Fibroblast of upper back skin (primary cell): ENCODE measurements around the gene CDK8.

Experiments
- DNase-seq: peaks from one replicate; pipeline ENCODE4 v3.0.0-alpha.2; 2013

Gene CDK8

DNA sequence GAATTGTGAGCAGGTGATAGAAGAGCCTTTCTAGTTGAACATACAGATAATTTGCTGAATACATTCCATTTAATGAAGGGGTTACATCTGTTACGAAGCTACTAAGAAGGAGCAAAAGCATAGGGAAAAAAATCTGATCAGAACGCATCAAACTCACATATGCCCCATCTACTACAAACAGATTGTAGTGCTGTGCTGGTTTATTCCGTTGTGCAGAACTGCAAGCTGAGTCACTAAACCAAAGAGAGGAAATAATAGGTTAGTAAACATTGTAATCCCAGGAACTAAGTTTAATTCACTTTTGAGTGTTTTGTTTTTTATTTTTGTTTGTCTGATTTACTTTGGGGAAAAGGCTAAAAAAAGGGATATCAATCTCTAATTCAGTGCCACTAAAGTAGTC is 136.3 kb downstream of the CDK8 start:
- DNase-seq = no peak

DNA sequence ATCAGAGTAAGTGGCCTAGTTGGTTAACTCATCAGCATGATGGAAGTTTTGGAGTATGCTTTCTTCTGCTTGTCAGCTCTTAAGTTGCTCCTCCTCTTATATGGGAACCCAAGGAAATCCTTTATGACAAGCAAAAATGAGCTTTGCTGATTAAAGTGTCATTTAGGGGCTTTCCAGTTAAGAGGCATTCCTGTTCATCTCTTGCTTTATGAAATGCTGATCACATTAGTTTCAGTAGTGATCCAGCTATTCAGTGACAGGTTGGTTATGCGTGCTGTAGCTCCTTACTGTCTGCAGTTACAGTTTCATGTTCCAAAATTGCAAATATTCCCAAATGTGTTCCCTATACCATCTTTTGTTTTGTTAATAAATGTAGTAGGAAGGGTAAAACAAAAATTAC is 146.6 kb downstream of the CDK8 start:
- DNase-seq = no peak

DNA sequence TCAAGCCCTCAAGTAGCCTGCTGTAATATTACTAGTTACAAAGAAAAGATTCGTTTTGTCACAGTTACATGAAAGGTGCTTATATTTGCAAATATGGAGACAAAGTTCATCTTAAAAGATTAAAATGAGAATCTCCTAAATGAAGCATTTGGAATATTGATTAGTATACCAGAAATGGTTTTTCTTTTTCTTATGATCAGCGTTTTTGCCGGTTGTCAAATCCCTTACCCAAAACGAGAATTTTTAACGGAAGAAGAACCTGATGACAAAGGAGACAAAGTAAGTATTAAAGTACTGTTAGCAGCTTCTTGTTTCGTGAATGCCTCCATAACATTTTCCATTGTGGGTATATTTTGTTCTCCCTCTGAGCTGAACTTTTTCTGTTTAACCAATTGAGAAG is 147.1 kb downstream of the CDK8 start:
- DNase-seq = no peak

DNA sequence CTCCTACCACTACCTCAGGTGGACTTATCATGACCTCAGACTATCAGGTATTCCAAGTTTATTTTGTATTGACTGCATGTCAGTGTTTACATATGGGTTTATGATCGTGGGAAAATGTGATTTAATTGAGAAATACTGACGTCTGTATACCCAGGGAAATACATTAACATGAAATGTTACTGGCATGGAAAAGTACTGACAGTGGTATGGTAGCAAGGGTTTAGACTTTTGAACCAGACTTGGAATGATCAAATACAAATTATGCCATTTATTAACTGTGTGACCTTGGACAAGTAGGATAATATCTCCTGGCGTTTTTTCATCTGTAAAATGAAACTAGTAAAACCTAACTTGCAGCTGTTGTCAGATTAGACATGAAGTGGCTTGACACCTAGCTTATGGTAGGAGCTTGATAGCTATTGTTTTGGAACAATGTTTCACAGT is 147.7 kb downstream of the CDK8 start:
- DNase-seq = no peak

DNA sequence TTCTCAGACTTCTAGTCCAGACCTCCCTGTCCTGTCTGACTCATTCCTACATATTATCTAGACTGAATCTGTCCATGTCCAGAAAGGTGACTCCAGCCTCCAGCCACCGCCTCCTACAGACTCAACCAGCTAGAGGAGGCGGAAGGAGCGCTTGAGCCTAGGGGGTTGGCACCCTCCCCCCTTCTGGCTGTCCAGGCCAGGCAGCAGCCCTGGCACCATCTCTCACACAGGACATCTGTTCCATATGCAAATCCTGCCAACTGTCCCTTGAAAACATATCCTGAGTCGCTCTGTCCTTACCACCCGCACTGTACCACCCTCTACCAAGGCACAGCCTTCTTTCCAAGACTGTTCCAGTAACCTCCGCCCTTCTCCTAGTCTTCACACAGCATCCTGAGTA is 152.9 kb downstream of the CDK8 start:
- no peak for DNase-seq

DNA sequence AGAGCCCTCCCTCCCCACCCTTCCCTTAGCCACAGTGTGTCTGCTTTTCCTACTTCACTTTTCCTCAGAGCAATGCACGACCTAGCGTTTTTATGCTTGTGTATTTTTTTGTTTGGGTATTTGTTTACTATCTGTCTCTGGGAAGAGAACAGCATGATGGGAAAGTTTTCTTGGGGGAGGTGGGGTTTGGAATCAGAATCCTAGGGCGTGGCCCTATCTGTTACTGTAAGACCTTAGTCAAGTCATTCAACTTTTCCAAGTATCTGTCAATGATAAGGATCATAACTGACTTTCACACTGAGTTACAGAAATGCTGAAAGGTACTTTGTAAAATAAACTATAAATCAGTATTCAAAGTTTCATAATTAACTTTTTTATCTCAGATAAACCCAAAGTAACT is 157.3 kb downstream of the CDK8 start:
- DNase-seq = no peak

DNA sequence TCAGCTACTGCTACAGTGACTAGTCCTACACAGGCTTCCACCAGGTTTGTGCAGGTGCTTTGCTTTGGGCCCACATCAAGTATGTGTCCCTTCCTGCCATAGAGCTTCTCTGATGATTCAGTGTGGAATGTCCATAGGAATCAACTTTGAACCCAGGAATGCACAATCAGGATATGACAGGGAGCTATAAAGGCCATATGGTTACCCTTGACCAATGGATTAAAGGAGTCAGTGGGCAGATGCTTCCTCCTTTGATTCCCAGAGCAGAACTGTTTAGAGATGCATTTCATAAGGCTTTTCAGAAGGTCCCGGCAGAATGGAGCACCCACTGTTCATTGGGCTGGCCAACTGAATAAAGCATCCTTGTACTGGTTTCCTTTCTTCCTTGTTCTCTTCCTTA is 158.3 kb downstream of the CDK8 start:
- DNase-seq = no peak

DNA sequence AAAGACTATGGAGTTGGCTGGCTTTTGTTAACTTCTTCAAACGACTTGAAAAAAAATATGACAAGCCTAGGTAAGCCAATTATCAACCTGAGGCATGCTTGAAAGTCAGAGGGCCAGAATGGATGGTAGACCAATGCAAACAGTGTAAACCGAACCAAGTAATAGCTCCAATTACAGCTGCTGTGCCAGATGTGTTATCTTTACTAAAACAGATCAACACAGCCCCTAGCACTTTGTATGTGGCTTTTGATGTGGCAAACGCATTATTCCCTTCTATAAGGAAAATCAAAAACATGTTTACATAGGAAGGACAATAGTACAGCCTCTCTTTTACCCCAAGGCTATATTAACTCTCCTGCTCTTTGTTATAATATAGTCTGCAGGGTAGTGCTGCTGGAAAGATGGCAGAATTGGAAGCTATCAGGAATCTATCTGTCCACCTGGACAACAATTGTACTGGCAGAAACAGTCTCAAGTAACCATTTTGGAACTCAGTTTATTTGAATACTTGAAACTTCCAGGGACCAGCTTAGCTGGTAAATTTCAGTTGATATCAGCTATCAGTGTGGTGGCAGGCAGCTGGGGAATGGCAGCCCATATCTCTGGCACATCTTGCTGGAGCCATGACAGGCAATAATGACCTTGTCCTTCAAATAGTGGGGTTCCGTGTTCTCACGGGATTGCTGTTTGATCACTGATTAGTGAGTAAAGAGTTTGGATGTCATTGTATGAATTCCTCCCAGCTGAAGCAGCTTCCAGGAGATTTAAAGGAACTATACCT is 159.2 kb downstream of the CDK8 start:
- no peak for DNase-seq

DNA sequence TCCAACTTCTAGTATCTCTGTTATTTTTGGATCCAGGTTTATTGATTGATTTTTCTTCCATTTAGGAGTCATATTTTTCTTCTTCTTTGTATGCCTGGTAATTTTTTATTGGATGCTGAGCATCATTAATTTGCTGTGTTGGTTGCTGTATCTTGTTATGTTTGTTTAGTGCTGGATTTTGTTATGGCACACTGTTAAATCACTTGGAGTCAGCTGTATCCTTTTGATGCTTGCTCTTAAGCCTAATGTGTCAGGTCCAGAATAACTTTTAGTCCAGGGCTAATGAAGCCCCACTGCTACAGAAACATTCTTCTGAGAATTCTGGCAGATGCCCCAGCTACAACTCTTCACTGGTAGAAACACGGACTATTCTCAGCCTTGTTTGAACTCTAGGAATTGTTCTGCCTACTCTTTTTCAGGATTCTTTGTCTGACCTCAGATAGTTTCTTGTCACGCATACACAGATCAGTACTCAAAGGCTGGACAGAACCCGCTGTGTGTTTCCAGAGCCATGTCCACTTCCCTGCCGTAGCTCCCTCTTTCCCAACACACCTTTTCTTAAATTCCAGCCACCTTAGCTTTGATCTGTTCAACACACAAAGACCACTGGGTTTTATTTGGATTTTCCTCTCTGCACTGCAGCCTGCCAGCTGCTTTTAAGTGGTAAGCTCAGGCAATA is 166.5 kb downstream of the CDK8 start:
- peak; percentile 2 for DNase-seq

DNA sequence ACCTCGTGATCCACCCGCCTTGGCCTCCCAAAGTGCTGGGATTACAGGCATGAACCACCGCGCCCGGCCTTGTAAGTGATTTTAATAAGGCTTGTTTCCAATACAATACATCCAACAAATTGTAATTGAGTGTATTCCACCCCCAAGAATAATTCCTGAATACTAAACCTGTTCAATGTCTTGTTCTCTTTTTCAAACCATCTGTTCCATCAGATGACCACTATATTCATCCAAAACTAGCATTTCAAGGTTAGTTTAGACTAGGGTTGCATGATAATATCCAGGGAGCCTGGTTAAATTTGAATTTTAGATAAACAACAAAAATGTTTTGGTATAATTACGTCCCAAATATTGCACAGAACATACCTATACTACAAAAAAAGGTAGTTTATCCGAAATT is 168.1 kb downstream of the CDK8 start:
- DNase-seq = no peak

DNA sequence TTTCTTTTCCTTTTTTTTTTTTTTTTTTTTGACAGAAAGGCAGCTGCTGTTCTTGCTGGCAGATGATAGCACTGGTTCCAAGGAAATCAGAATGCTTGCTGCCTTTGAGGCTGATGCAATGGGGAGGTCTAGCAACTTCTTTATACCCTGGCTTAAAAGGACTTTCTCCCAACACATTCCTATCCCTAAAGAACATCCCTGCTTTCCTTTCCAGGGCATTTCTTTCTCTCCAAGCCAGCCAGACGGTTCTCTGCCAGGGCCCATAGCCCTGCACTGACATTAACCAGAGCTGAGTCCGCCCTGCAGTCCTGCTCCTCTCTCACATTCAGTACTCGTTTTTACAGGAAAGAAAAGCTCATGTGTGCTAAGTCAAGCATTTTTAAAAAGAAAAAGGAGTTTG is 169.7 kb downstream of the CDK8 start:
- peak; percentile 59 for DNase-seq

DNA sequence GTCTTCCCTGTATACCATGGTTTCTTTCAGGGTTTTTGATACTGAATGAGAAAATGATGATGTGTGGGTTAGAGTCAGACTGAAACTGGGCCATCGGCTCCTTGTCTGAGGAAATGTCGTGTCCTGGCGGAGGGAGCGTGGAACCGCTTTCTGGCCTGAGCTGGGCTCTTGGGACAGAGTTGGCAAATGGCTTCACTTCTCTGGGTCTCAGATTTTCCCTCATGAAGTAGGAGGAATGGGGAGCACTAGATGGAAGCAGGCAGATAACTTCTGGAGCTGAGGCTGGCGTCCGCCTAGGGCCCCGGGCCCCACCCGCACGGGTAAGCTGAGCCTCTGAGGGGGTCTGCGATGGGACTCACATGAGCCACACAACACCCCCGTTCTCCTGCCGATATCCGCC is 170.3 kb downstream of the CDK8 start:
- DNase-seq = no peak

DNA sequence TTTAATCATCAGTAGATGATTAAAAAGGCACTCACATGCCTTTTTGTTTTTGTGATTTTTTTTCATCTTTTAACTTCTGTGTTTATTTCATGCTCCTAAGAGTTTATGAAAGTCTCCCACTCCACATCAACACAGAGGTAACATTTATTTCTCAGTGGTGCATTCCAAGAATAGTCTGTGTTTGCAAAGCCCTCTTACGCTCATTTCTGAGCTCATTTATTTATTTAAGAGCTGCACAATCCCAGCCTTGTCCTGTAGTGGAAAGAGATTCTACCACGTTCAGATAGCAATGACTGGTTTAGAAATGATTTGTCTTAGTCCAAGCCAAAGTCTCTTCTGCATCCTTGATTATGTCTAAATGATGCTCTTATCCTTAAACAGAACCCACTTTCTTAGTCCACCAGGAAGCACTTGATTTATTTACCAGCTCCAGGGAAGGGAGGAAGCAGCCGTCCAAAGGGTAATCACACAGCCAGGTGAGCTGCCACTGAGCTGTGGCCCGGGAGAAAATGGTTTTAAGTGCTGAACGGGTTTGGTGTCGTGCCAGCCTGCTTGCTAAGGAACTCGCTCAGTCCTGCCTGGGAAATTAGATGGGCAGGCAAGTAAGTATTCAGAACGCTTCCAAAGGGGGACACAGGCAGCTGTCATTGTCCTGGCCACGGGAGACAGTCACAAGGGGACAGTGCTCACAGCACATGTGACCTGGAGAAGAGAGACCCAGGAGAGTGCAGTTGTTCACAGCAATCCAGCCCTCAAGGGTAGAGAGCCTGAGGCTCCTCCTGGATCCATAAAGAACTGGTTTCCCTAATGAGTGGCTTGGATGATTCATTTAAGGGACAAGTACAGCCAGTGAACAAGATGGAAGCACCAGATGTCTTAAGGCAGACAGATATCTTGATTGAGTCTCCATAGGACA is 171.8 kb downstream of the CDK8 start:
- DNase-seq = peak; percentile 9

DNA sequence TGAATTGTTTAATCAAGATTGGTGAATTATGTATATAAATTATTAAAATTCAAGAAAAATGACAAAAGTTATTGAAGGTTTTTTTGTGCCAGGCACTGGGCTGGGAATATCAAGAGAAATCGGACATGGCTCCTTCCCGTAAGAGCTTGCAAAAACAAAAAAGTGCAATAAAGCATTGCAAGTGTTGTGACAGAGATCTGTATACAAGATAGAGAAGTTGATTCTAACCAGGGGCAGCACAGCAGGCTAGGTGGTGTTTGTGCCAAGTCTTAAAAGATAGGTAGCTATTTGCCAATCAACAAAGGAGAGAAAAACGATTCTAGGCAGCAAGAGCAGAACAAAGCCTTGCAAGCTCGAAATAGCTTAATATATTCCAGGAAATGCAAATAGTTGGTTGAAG is 179.8 kb downstream of the CDK8 start:
- no peak for DNase-seq

DNA sequence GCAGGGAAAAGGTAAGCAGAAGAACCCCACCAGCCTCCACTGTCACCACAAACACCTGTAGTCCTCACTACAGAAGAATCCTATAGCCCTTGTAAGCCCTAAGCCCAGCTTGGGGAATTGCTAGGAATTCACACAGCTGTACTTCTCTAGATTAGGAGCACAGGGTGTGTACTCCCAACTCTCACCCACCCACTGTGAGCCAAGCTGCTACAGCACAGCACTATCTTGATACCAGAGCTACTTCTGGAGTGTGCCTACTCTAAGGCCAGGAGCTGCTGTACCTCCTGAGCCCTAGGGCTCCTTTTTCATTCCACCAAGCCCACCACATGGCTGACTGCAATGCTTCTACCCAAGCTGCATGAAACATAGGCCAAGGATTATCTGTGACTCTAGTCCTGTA is 181.2 kb downstream of the CDK8 start:
- DNase-seq = no peak

DNA sequence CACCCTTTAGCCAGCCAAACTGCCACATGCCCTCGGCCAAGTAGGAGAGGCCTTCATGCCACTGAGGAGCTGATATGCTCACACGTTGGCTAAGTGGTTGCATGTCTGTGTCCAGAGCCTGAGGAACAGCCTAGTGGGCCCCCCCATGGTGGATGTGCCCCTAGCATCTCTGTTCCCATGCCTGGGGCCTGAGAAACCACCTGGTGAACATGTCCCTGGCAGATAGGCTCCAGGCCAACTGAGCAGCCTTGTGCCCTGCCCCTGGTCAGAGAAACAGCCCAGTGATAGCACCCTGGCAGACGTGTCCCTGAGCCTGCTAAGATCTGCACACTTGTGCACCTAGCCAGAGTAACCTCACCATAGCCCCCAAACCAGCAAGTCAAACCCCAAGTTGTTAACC is 181.7 kb downstream of the CDK8 start:
- no peak for DNase-seq

DNA sequence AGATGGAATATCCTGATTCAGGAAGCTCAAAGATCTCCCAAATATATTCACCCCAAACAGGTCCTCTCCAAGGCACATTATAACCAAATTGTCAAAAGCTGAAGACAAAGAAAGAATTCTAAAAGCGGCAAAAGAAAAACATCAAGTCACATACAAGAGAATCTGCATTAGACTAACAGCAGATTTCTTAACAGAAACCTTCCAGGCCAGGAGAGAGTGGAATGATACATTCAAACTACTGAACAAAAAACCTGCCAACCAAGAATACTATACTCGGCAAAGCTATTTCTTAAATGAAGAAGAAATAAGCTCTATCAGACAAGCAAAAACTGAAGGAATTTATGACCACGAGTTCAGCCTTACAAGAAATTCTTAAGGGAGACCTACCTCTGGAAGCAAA is 183.0 kb downstream of the CDK8 start:
- no peak for DNase-seq

DNA sequence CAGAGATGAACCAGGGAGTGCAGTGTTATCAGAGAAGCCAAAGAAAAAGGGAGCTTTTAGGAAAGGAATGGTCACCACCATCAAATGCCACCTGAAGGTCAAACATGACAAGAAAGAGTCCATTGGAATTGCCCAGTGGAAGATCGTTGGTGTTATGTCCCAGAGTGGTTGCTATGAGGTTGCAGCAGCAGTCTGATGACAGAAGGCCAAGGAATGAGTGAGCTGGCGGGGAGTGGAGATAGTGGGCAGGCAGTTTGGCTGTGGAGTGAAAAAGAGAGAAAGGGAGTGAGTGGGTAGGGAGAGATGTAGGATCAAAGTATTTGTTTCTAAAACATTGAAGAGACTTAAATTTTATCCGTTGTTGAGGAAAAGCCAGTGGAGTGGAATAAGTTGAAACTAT is 186.2 kb downstream of the CDK8 start:
- no peak for DNase-seq

DNA sequence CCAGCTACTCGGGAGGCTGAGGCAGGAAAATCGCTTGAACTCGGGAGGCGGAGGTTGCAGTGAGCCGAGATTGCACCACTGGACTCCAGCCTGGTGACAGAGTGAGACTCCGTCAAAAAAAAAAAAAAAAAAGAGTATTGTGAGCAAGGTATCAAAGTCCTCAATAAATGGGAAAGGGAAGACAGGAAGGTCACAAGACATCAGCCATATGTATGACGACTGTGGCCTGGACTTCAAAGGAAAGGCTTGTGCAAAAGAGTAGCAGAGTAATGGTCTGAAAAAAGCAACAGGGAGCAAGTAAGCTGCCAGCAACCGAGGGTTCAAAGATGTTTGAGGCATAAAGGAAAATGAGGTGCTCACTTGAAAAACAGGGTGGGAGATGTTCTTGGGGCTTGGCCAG is 187.5 kb downstream of the CDK8 start:
- DNase-seq = no peak

DNA sequence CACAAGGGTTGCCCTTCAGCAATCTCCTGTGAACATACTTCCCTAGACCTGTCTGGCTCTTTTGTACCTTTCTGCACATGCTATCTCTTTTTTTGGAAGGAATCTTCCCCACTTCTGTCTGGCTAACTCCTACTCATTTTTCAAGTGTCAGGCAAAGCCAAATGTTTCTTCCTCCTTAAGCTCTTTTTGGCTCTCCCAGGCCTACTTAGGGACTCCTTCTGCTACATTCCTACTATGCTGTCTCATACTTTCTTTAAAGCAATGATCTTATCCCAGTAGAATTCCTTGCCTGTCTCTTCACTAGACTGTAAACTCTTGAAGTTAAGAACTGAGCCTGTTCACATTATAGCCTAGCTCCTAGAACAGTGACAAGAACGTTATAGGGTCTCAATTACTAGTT is 188.6 kb downstream of the CDK8 start:
- peak; percentile 59 for DNase-seq

DNA sequence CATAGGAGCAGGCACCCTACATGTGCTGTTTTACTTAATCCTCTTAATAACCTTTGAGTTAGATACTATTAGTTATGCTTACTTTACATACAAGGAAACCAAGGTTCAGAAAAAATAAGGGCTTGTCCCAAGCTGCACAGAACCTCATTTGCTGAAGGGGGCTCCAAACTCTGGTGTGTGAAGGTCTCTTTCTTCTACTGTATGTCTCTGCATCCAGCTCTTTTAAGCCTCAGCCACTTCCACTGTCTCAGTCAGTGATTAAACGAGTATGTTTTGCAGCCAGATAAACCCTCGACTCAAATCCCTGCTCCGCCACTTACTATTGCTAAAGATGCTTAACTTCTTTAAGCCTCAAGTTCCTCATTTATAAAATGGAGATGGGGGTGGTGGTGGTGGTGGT is 191.2 kb downstream of the CDK8 start:
- DNase-seq = no peak

DNA sequence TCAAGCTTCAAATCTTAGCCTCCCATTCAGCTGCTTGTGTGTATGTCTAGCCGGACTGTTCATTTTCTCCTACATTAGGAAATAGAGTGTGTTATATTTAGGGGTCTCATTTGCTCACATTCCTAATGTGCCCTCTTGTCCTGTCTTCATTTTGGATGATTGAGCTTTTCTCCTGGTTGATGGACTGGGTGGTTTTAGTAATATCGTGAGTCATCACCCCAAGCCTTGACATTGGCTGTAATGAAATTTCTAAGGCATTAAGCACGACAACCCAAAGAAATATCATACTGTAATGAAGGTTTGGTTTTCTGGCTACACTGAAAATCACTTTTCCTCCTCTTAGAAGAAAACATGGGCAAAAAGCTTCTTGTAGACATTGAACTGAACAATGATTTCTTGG is 192.8 kb downstream of the CDK8 start:
- DNase-seq = peak; percentile 11

DNA sequence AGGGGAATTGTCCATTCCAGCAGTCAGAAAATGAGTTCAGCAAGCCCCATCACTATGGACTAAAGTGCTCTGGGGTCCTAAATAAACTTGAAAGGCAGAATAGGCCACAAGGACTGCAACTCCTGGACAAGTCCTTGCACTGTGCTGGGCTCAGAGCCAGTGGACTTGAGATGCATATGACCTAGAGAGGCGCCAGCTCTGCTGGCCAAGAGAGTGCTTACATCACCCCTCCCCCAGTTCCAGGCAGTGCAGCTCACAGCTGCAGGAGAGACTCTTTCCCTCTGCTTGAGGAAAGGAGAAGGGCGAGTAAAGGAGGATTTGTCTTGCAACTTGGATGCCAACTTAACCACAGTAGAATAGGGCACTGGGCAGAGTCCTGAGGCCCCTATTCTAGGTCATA is 194.1 kb downstream of the CDK8 start:
- no peak for DNase-seq
